HG02678 (cell line): ENCODE data around the gene AP4E1.
A peak's percentile ranks its signal among the peaks of the same experiment; 100 is the strongest.
"Not testable (repeated sequence)": the region's sequence is repeated elsewhere in the genome, so short reads cannot be mapped to it uniquely, and the experiment has no call there.

ENCODE experiments used
- ATAC-seq: cut with Tn5 transposase; IDR thresholded peaks from one replicate; pipeline ENCODE4 v1.9.1; 2021; ENCODE audit warnings: mild to moderate bottlenecking, moderate library complexity; ENCODE audit not compliant: unreplicated experiment

Gene AP4E1

DNA sequence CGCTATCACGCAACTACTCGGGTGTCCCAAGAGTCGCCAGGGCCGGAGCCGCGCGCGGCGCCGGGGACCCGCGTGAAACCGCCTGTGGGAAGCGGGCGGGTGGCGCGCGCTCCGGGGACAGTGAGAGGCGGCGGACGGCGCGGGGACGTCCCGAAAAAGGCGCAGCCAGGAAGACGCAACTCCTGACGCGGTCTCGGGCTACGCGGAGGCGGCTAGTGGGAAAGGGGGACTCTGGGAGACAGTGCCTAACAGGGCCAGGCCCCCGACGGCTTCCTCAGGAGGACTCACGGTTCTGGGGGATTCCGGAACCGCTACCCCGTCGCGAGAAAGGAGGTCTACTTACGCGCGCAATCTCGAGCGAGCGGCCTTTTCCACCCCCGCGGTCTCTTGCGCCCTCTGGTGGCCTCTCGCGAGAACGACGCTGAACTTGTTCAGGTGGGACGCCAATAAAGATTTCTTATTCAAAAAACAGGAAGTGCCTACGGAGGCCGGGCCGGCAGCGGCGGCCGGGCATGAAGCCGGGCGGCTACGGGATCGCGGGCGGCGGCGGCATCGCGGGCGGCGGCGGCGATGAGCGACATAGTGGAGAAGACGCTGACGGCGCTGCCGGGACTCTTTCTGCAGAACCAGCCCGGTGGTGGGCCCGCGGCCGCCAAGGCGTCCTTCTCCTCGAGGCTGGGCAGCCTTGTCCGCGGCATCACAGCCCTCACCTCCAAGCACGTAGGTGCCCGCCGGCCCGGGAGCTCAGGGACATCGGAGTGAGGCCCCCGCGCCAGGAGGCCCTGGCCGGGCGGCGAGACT is at the start of gene AP4E1:
TSS of gene AP4E1 (plus strand) at position 475 of the 801 bp plus-strand sequence. CDS start at position 571, 96 bp downstream.
- ATAC-seq: peak; percentile 60

DNA sequence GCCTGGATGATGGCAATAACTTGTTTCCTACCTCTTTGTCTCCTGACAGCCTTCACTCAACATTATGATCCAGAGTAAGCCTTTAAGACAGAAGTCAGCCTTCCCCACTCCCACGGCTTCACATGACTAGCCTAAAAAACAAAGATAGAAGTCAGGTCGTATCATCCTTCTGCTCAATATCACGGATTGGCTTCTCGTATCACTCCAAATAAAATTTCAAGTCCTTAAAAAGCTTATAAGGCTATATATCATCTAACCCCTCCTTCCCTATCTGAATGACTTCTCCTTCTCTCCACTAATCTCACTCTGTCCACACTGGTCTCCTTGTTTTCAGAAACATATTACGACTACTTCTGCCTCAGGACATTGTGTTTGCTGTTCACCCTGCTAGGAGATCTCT is 47.7 kb upstream of the AP4E1 start:
- no peak for ATAC-seq

DNA sequence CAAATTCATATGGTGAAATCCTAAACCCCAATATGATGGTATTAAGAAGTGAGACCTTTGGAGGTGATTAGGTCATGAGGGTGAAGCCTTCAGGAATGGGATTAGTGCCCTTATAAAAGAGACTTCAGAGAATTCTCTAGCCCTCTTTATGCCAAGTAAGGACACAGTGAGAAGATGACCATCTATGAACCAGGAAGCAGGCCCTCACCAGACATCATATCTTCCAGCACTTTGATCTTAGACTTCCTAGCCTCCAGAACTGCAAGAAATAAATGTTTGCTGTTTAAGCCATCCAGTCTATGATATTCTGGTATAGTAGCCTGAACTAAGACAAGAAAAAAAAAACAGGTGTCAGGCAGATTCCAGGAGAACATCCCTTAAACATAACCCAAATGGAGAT is 45.9 kb upstream of the AP4E1 start:
- ATAC-seq: no peak

- ATAC-seq: no peak
Measured at GRCh38 chr15:50864873-50865272, 43.6 kb upstream of the AP4E1 start.

- ATAC-seq: no peak
Measured at GRCh38 chr15:50865515-50866353, 42.7 kb upstream of the AP4E1 start.

DNA sequence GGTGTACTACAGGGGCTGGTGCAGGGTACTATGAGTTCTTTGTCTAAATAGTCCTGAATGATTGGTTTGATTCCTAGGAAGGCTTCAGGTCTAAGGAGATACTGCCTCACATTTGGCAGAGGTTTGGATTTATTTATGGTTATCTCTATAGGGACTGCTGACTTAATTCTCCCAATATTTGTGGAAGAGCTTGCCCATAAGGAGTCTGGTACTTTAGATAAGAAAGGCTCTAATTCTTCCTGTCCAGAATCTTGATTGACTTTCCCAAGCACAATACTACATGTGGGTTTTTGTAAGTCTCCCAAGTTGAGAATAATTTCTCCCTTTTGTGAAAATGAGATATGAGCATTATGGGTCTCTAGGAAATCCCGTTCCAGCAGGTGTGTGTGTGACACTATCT is 36.7 kb upstream of the AP4E1 start:
- ATAC-seq: no peak

- ATAC-seq: no peak
Measured at GRCh38 chr15:50872832-50873426, 35.6 kb upstream of the AP4E1 start.

GRCh38 chr15:50873935-50874361 is 34.5 kb upstream of the AP4E1 start:
- ATAC-seq: no peak

- ATAC-seq: not testable (repeated sequence)
Measured at GRCh38 chr15:50875238-50875637, 33.2 kb upstream of the AP4E1 start.

DNA sequence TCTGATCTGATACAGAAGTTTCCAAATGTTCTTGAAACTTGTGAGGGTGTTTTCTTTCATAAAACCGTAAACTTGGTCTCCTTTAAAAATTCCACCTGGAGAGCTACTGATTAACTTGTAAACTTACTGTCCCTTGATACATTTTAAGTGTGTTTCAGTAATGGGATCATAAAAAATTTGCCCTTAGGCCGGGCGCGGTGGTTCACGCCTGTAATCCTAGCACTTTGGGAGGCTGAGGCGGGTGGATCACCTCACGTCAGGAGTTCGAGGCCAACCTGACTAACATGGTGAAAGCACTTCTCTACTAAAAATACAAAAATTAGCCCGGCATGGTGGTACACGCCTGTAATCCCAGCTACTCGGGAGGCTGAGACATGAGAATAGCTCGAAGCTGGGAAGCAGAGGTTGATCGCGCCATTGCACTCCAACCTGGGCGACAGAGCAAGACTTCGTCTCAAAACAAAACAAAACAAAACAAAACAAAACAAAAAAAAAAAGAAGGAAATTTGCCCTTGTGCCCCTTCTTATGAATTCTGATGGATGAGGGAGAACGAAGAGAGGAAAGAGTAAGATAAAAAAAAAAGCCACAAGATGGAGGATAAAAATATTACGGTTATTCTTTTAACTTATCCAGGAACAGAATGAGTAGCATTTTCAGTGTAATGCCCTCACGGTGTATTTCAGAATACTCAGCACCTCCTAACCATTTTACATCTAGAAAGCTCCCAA is 32.1 kb upstream of the AP4E1 start:
- ATAC-seq: no peak

GRCh38 chr15:50876989-50877360 is 31.5 kb upstream of the AP4E1 start:
- ATAC-seq: no peak

DNA sequence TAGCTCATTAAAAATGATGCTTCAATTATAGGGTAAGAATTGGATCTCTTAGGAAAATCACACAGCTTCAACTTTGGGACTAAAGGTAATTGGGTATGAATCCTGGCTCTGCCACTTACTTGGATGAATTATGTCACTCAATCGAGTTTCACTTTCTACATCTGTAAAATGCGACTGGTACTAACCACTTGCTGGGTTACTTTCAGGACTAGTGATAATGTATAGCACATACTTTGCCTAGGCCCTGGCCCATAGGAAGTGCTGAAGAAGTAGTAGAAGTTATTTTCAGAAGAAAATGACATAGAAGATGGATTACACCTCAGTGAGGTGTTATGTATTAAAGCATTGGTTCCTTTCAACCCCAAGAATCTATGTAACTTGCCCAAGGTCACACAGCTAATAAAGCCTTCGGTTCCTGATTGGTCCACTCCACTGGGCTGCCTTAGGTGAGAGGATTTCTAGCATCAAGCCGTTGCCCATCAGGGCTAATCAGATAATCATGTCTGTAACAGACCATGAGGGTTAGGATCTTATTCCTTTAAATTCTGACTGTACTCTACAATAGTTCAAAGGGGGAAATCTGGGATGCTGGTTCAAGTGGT is 29.4 kb upstream of the AP4E1 start:
- ATAC-seq: peak; percentile 75

DNA sequence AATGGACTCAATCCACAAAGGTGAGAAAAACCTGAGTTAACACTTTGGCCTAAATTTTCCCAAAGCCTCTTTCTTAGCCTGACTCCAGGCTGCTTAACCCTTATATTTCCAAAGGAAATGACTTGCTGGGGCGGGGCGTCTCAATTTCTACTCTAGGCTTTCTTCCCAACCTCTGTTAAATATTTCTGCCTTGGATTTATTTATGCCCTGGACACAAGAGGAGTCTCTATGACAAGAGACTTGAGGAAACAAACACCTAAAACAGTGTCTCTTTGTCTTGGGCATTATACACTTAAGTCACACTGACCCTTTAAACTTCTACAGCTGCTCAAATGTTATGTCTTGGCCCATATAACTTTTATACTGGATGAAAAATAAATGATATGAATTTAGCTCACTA is 28.3 kb upstream of the AP4E1 start:
- no peak for ATAC-seq

DNA sequence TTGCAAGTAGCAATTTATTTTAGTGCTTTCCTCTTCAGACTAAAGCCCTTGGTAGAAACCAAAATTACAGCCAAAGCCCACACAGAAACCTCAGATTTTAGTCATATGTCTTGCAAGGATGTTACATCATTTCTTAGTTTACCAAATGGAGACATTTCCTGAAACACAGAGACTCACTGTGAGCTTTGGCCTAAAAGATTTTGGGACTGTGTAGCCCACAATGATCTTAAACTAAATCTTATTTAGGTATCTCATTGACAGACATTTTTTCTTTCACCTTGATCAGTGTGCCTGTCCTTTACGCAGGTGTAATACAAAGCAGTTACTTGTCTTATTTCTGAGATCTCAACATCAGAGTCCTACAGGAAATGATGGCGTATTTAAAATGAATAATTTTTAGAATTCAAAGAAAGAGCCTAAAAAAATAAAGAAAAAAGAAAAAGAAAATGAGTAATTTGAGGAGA is 27.8 kb upstream of the AP4E1 start:
- ATAC-seq: peak; percentile 25

DNA sequence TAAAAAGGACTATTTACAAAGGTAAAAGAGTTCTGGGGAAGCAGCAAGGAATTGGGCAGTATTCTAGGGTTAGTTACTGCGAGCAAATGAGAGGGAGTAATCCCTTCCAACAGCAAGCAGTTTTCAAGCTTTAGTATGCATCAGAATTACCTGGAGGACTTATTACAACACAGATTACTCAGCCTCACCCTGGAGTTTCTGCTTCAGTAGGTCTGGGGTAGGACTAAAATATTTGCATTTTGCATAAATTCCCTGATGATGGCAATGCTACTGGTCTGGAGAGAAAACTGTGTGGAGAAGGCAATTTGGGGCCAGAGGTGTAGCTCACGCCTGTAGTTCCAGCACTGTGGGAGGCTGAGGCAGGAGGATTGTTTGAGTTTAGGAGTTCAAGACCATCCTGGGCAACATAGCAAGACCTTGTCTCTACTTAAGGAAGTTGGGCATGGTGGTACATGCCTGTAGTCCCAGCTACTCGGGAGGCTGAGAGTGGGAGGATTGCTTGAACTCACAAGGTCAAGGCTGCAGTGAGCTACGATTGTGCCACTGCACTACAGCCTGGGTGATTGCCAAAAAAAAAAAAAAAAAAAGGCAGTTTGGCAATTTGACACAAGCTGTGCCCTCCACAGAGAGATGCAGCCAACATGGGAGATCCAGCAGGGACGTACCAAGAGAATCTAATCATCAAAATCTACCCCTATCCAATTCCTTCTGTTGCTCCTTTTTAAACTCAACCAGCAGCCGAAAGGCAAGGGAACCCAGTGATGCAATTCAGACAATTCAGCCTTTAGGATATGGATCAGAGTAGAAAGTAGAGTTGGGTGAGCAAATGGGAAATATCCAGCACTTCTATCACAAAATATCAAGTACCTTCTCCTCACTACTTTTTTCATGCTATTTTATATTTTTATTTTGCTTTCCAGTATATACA is 27.1 kb upstream of the AP4E1 start:
- ATAC-seq: no peak

- no peak for ATAC-seq
Measured at GRCh38 chr15:50883903-50884302, 24.6 kb upstream of the AP4E1 start.

GRCh38 chr15:50884540-50884939 is 23.9 kb upstream of the AP4E1 start:
- no peak for ATAC-seq

- ATAC-seq: no peak
Measured at GRCh38 chr15:50886139-50886467, 22.4 kb upstream of the AP4E1 start.

DNA sequence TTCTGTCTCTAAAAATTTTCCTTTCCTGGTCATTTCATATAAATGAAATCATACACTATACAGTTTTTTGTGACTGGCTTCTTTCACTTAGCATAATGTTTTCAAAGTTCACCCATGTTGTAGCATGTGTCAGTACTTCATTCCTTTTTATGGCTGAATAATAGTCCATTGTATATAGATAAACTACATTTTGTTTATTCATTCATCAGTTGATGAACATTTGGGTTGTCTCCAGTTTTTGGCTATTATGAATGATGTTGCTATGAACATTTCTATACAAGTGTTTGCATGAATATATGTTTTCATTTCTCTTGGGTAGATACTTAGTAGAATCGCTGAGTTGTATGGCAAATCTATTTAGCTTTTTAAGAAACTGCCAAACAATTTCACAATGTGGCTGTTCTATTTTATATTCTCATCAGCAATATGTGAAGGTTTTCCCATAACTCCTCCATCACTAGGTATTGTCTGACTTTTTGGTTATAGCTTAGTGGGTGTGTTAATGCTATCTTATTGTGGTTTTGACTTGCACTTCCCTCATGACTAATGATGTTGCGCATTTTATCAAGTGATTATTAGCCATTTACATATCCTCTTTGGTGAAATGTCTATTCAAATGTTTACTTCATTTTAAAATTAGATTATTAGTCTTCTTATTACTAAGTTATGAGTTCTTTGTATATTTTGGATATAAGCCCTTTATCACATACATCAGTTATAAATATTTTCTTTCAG is 21.7 kb upstream of the AP4E1 start:
- ATAC-seq: no peak
